OCI-LY1 (cell line): ENCODE results near the gene PTPRN2.

Experiments used
- H2AFZ ChIP-seq: fragments of 200-600 bp; sonication (generic), shearing (Covaris generic); 2 replicates; pipeline ENCODE4 v1.6.0; 2014; ENCODE audit warnings: antibody characterized with exemption, mild to moderate bottlenecking, low read length
- H3F3A ChIP-seq: fragments of 200-600 bp; sonication (generic), shearing (Covaris generic); 2 replicates; pipeline ENCODE4 v1.6.0; 2014; ENCODE audit warnings: mild to moderate bottlenecking, antibody characterized with exemption, low read length, moderate library complexity; ENCODE audit not compliant: insufficient read depth
- H3K27ac ChIP-seq: fragments of 200-600 bp; sonication (generic); 2 replicates; pipeline ENCODE4 v1.5.1; 2014; ENCODE audit warnings: low read length, mixed run types, mild to moderate bottlenecking, low read depth; ENCODE audit not compliant: poor library complexity, severe bottlenecking
- H3K27me3 ChIP-seq: fragments of 200-600 bp; sonication (generic); 2 replicates; pipeline ENCODE4 v1.6.0; 2014; ENCODE audit warnings: antibody characterized with exemption, mild to moderate bottlenecking, low read length, moderate library complexity; ENCODE audit not compliant: insufficient read depth
- H3K36me3 ChIP-seq: fragments of 200-600 bp; sonication (generic); 2 replicates; pipeline ENCODE4 v1.6.1; 2014; ENCODE audit warnings: mild to moderate bottlenecking, antibody characterized with exemption, low read length, moderate library complexity, mixed read lengths; ENCODE audit not compliant: insufficient read depth
- H3K4me1 ChIP-seq: fragments of 200-600 bp; sonication (generic); 2 replicates; pipeline ENCODE4 v1.5.1; 2014; ENCODE audit warnings: mild to moderate bottlenecking, low read length, moderate library complexity; ENCODE audit not compliant: insufficient read depth, severe bottlenecking
- H3K4me2 ChIP-seq: fragments of 200-600 bp; sonication (generic), shearing (Covaris generic); 2 replicates; pipeline ENCODE4 v1.6.1; 2014; ENCODE audit warnings: low read length
- H3K4me3 ChIP-seq: fragments of 200-600 bp; sonication (generic); 2 replicates; pipeline ENCODE4 v1.5.1; 2014; ENCODE audit warnings: low read length, low read depth, mild to moderate bottlenecking, mixed read lengths; ENCODE audit not compliant: poor library complexity, severe bottlenecking
- H3K79me2 ChIP-seq: fragments of 200-600 bp; shearing (Covaris generic); 2 replicates; pipeline ENCODE4 v1.6.1; 2016; ENCODE audit warnings: mixed run types, low read length, mixed read lengths; ENCODE audit not compliant: insufficient read depth
- H3K9ac ChIP-seq: fragments of 200-600 bp; sonication (generic), shearing (Covaris generic); 2 replicates; pipeline ENCODE4 v1.6.1; 2014; ENCODE audit warnings: mild to moderate bottlenecking, low read length, mixed read lengths
- H3K9me2 ChIP-seq: fragments of 200-600 bp; sonication (generic), shearing (Covaris generic); 2 replicates; pipeline ENCODE4 v1.6.1; 2014; ENCODE audit warnings: low read depth, mild to moderate bottlenecking, low read length, mixed read lengths
- H3K9me3 ChIP-seq: fragments of 200-600 bp; shearing (Covaris generic); 2 replicates; pipeline ENCODE4 v1.6.1; 2014; ENCODE audit warnings: low read length, mixed read lengths
- H4K20me1 ChIP-seq: fragments of 200-600 bp; sonication (generic), shearing (Covaris generic); 2 replicates; pipeline ENCODE4 v1.6.0; 2016; ENCODE audit warnings: mild to moderate bottlenecking, low read length; ENCODE audit not compliant: insufficient read depth
- EZH2 ChIP-seq: fragments of 200-600 bp; sonication (generic), shearing (Covaris generic); IDR thresholded peaks from 2 replicates; pipeline ENCODE4 v1.8.0; 2017; ENCODE audit warnings: borderline replicate concordance, mixed run types, mild to moderate bottlenecking, antibody characterized with exemption, low read length, moderate library complexity, mixed read lengths
- TF ChIP-seq, protein P1 (sequence below): fragments of 200-600 bp; sonication (generic), shearing (Covaris generic); IDR thresholded peaks from 2 replicates; pipeline ENCODE4 v1.5.1; 2017; ENCODE audit warnings: mild to moderate bottlenecking, antibody characterized with exemption, low read length, moderate library complexity, mixed read lengths

PTPRN2 gene

DNA sequence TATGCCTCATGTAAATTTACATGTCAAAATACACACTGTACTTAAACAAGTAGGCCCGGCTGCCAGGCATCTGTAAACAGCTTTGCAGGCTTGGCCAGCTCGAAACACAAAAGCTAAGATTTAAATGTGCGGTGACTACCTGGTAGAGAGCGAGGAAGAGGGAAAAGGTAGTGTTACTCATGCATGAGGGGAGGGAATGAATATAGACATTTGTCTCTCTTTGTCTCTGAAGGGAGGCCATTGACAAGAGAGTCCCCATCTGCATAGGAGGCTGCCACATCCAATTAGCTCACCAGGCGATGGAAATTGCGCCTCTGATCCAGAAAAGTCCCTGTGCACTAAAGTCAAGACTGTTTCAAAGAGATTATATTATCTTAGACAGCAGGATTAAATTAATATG is 535.8 kb downstream of the PTPRN2 start:
- Histone ChIP-seq H3K9me2 (no peaks in the 10 kb centered on the region), H3K27ac (no peak overlapping the region), H2AFZ (no peak overlapping the region), H3K27me3 (no peaks in the 10 kb centered on the region), H3K4me1 (no peaks in the 10 kb centered on the region), H4K20me1 (no peaks in the 10 kb centered on the region), H3K36me3 (no peaks in the 10 kb centered on the region), H3K4me2 (no peak overlapping the region), H3K4me3 (no peak overlapping the region), H3F3A (no peaks in the 10 kb centered on the region), H3K9me3 (no peaks in the 10 kb centered on the region), H3K9ac (no peak overlapping the region), H3K79me2 (no peaks in the 10 kb centered on the region)
- TF ChIP-seq EZH2: no peak
- TF ChIP-seq, protein P1, sequence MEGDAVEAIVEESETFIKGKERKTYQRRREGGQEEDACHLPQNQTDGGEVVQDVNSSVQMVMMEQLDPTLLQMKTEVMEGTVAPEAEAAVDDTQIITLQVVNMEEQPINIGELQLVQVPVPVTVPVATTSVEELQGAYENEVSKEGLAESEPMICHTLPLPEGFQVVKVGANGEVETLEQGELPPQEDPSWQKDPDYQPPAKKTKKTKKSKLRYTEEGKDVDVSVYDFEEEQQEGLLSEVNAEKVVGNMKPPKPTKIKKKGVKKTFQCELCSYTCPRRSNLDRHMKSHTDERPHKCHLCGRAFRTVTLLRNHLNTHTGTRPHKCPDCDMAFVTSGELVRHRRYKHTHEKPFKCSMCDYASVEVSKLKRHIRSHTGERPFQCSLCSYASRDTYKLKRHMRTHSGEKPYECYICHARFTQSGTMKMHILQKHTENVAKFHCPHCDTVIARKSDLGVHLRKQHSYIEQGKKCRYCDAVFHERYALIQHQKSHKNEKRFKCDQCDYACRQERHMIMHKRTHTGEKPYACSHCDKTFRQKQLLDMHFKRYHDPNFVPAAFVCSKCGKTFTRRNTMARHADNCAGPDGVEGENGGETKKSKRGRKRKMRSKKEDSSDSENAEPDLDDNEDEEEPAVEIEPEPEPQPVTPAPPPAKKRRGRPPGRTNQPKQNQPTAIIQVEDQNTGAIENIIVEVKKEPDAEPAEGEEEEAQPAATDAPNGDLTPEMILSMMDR: no peak

DNA sequence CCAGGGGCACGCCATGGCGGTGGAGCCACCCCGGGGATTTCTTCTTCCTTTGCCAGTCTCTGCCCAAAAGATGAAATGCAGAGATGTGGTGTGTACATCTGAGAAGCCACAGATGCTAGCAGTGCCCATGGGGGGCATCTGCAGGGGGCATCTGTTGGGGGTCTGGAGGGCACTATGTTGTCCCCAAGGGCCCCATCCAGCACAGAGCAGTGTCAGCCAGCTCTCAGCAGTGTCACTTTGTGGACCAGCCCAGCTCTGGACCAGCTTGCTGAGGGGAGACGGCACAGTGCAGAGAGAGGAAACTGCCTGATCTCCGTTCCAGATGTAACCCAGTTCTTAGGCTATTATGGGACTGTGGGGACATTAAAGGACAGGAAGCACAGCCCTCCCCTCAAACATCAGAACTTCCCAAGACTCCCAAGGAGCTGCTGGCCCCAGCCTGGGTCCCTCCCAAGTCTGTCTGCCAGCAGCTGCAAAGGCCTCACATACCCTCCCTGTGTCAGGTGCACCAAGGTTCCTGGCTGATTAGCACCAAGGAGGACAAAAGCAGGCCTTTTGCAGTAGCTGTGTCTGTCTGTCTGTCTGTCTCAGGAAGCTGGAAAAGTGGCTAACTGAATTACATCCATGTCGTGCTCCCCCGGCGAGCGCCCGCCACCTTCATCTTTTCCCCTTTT is 536.5 kb downstream of the PTPRN2 start:
- H3F3A ChIP-seq: no peaks in the 10 kb centered on the region
- no peaks in the 10 kb centered on the region for H3K27me3 ChIP-seq
- H2AFZ ChIP-seq: no peak overlapping the region
- TF ChIP-seq, protein P1: no peak
- TF ChIP-seq EZH2: no peak
- H3K9me2 ChIP-seq: no peaks in the 10 kb centered on the region
- H3K4me2 ChIP-seq: no peak overlapping the region
- H3K9ac ChIP-seq: no peak overlapping the region
- H3K27ac ChIP-seq: no peak overlapping the region
- no peaks in the 10 kb centered on the region for H3K4me1 ChIP-seq
- no peaks in the 10 kb centered on the region for H3K36me3 ChIP-seq
- H3K9me3 ChIP-seq: no peaks in the 10 kb centered on the region
- no peaks in the 10 kb centered on the region for H3K79me2 ChIP-seq
- H4K20me1 ChIP-seq: no peaks in the 10 kb centered on the region
- H3K4me3 ChIP-seq: no peak overlapping the region

DNA sequence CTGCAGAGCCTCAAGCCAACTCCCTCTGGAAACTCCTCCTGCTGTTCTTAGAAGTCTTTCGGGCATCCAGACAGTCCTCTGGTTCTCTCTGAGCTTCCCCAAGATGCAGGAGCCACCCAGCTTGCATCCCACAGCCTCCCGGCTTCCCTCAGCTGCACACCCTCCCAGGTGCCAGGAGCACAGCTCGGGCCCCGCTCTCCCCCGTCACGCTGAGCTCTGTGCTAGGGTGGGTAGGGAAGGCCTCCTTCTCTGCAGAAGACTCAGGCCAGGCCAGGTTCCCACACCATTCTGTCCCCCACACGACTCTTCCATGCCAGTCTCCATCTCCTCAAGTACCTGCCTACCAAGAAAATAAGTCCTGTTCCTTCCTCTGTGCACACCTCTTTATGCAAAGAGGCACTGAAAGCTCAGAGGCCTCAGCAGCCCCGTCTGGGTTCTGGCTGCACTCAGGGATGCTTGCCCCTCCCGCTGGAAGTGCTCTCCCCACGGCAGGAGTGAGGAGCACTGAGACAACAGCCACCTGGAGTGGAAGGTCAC is 537.1 kb downstream of the PTPRN2 start:
- H3K27me3 ChIP-seq: no peaks in the 10 kb centered on the region
- no peak overlapping the region for H3K9ac ChIP-seq
- no peak overlapping the region for H3K4me3 ChIP-seq
- no peak for TF ChIP-seq EZH2
- TF ChIP-seq, protein P1: no peak
- no peaks in the 10 kb centered on the region for H3K9me3 ChIP-seq
- no peaks in the 10 kb centered on the region for H3K36me3 ChIP-seq
- no peaks in the 10 kb centered on the region for H3K9me2 ChIP-seq
- no peaks in the 10 kb centered on the region for H3K4me1 ChIP-seq
- no peak overlapping the region for H3K27ac ChIP-seq
- no peaks in the 10 kb centered on the region for H4K20me1 ChIP-seq
- H3F3A ChIP-seq: no peaks in the 10 kb centered on the region
- H3K4me2 ChIP-seq: no peak overlapping the region
- no peak overlapping the region for H2AFZ ChIP-seq
- no peaks in the 10 kb centered on the region for H3K79me2 ChIP-seq
